K562 (cell line): Measurements from ENCODE around the gene LLGL2. TPM values are rescaled to one million over a fixed set of nuclear protein-coding genes. Genes with fewer than 3 reads are reported as not detected.
A peak's percentile ranks its signal among the peaks of the same experiment; 100 is the strongest.

ENCODE experiments used
- AFF4 ChIP-seq: sonication (generic); formaldehyde crosslinking; IDR thresholded peaks from 2 replicates; pipeline ENCODE4 v1.8.0; 2023; ENCODE audit warnings: mild to moderate bottlenecking, missing genetic modification reagents
- ARID4B ChIP-seq: sonication (generic); formaldehyde crosslinking; IDR thresholded peaks from 2 replicates; pipeline ENCODE4 v1.8.0; 2022; ENCODE audit warnings: mild to moderate bottlenecking, missing genetic modification reagents
- CREB3L1 ChIP-seq: fragments of 450-650 bp; IDR thresholded peaks from 2 replicates; pipeline ENCODE4 v1.6.1; 2014; ENCODE audit warnings: low read depth, mild to moderate bottlenecking, moderate library complexity, borderline replicate concordance
- ERF ChIP-seq: fragments of 450-650 bp; formaldehyde crosslinking; IDR thresholded peaks from 2 replicates; pipeline ENCODE4 v1.4.0; 2020; ENCODE audit warnings: mild to moderate bottlenecking, mixed read lengths
- FOSL1 ChIP-seq: fragments of 200-800 bp; sonication (Bioruptor generic); conservative IDR thresholded peaks from 2 replicates; pipeline ENCODE4 v1.6.1; 2016; ENCODE audit warnings: missing genetic modification characterization, missing compliant biosample characterization
- FOXK1 ChIP-seq: sonication (generic); formaldehyde crosslinking; IDR thresholded peaks from 2 replicates; pipeline ENCODE4 v1.8.0; 2022; ENCODE audit warnings: missing genetic modification reagents, mild to moderate bottlenecking, borderline replicate concordance
- LARP7 ChIP-seq: fragments of 450-650 bp; IDR thresholded peaks from 2 replicates; pipeline ENCODE4 v1.6.1; 2016
- MYC ChIP-seq, 2 experiments: fragments of 250-450 bp in 1 of 2; sonication (Bioruptor Pico) in 1 of 2; IDR thresholded peaks; 2 replicates each; pipeline versions ENCODE4 v1.5.1 to v1.6.1; 2012 to 2021; ENCODE audit warnings: low read depth in 2 of 2, borderline replicate concordance in 1 of 2, improper control_type of control experiment in 1 of 2, low read length in 1 of 2, mild to moderate bottlenecking in 1 of 2, moderate library complexity in 1 of 2
- NR2C2 ChIP-seq, 2 experiments: fragments of 200-800 bp in 1 of 2; sonication (Bioruptor generic) in 1 of 2; sonication (generic) in 1 of 2; formaldehyde crosslinking in 1 of 2; IDR thresholded peaks; 2 replicates each; pipeline versions ENCODE4 v1.6.1 to v1.8.0; 2016 to 2022; ENCODE audit warnings: mild to moderate bottlenecking in 1 of 2, missing compliant biosample characterization in 1 of 2, missing genetic modification characterization in 1 of 2, missing genetic modification reagents in 1 of 2
- PHF8 ChIP-seq: fragments of 200-600 bp; sonication (generic); IDR thresholded peaks from 2 replicates; pipeline ENCODE4 v1.6.1; 2012; ENCODE audit warnings: mixed run types, mild to moderate bottlenecking, inconsistent platforms, low read length, moderate library complexity, borderline replicate concordance
- YY1 ChIP-seq, 3 experiments: IDR thresholded peaks; 2 replicates each; pipeline ENCODE4 v1.6.1; 2011; ENCODE audit warnings: low read length in 2 of 3, mild to moderate bottlenecking in 2 of 3, moderate library complexity in 2 of 3, borderline replicate concordance in 1 of 3, control low read depth in 1 of 3, low read depth in 1 of 3; ENCODE audit not compliant: insufficient read depth in 3 of 3, insufficient replicate concordance in 2 of 3, control insufficient read depth in 1 of 3, insufficient read length in 1 of 3; ENCODE audit errors: extremely low read depth in 1 of 3
- ZNF398 ChIP-seq: fragments of 250-450 bp; sonication (Bioruptor Pico); IDR thresholded peaks from 2 replicates; pipeline ENCODE4 v1.8.0; 2021; ENCODE audit warnings: moderate library complexity, mild to moderate bottlenecking, inconsistent platforms
- polyA plus RNA-seq, 8 experiments: library from polyadenylated mRNA; depleted of rRNA in 4 of 8; stranded (reverse) in 5 of 8; unstranded in 3 of 8; fragments of >200 nt; fragmentation: Nextera tagmentation in 2 of 8; fragmentation: Illumina TruSeq in 1 of 8; extraction: Ambion mirVana in 2 of 8; extraction: Trizol in 1 of 8; gene quantifications; 2 replicates each; pipeline versions ENCODE4 v1.2.1 to v1.2.3, GENCODE V29; 2011 to 2014; ENCODE audit warnings: inconsistent platforms in 1 of 8, missing spikeins in 1 of 8
- total RNA-seq, 7 experiments: library from RNA; depleted of rRNA in 6 of 7; stranded (reverse); fragments of >200 nt in 6 of 7; fragmentation: Illumina TruSeq in 2 of 7; extraction: Trizol in 2 of 7; gene quantifications; 2 replicates each; pipeline versions ENCODE4 v1.2.1 to v1.2.3, GENCODE V29; 2011 to 2021; ENCODE audit warnings: low replicate concordance in 1 of 7

LLGL2 gene
- total and polyA plus RNA-seq, 9 of the 15 experiments (the other 6 are each of a cell fraction or from before 2014, with no cell fraction given): 0.32 to 24.4 (median 10.2) TPM

GRCh38 chr17:75516255-75516618 is 9.3 kb upstream of the LLGL2 start, which contains the start of gene TSEN54 (continued):
- TF ChIP-seq ERF (CRISPR knock-in tag) (0 out of 2 replicates have a peak, but pooled peaks have one; percentile 4), NR2C2 (CRISPR knock-in tag; IDR thresholded peaks at IDR 0.05) (no peak), NR2C2 (tag; IDR thresholded peaks at IDR 0.05) (peak; percentile 65; the same call in 1 of the 2 replicates), PHF8 (peak; percentile 23; the same call in 1 of the 2 replicates), FOXK1 (CRISPR knock-in tag) (no peak), AFF4 (CRISPR knock-in tag) (no peak), CREB3L1 (0 out of 2 replicates have a peak, but pooled peaks have one; percentile 11), ZNF398 (no peak), MYC (IDR thresholded peaks at IDR 0.05; ENCODE audit: low read depth, low read length) (peak; percentile 53; the same call in 1 of the 2 replicates), MYC (CRISPR knock-in tag; IDR thresholded peaks at IDR 0.05; ENCODE audit: borderline replicate concordance, low read depth) (no peak), FOSL1 (tag) (peak; percentile 52; the same call in 1 of the 2 replicates), ARID4B (peak; percentile 14; the same call in 1 of the 2 replicates), YY1 (IDR thresholded peaks at IDR 0.05; ENCODE audit: borderline replicate concordance in 1 of 3, control insufficient read depth in 1 of 3, extremely low read depth in 1 of 3, insufficient read depth in 3 of 3, insufficient read length in 1 of 3, insufficient replicate concordance in 2 of 3, low read depth in 1 of 3, low read length in 2 of 3) (peak in 2 of 3 experiments; percentile 47 to 60), LARP7 (0 out of 2 replicates have a peak, but pooled peaks have one; percentile 15)
